SK-N-SH (cell line): Measurements from ENCODE around the gene HPS6. TPM values are rescaled to one million over a fixed set of nuclear protein-coding genes. Genes with fewer than 3 reads are reported as not detected.
A peak's percentile ranks its signal among the peaks of the same experiment; 100 is the strongest.

Source experiments
- CTCF ChIA-PET: fragments of 300-600, 350-600 bp; formaldehyde crosslinking; extraction: SDS; loops from one replicate; lab custom pipeline; 2021; lab: Yijun Ruan, JAX
- POLR2A ChIA-PET: fragments of 350-600 bp; sonication (Branson Sonifier 250); formaldehyde crosslinking; extraction: SDS; loops from one replicate; lab custom pipeline; 2020; ENCODE audit warnings: antibody characterized with exemption, inconsistent platforms; lab: Yijun Ruan, JAX
- DNase-seq: peaks from one replicate; pipeline ENCODE4 v3.0.0; 2012
- H2AFZ ChIP-seq: fragments of 200-600 bp; sonication (generic); 2 replicates; pipeline ENCODE4 v1.8.1; 2016; ENCODE audit warnings: antibody characterized with exemption, mild to moderate bottlenecking, low read depth
- H3F3A ChIP-seq: fragments of 200-600 bp; sonication (generic); replicated peaks from 2 replicates; pipeline ENCODE3; 2016; ENCODE audit warnings: antibody characterized with exemption, mild to moderate bottlenecking; ENCODE audit not compliant: insufficient read depth
- H3K27ac ChIP-seq, 2 experiments: fragments of 200-500 bp in 1 of 2; fragments of 200-600 bp in 1 of 2; sonication (Bioruptor generic) in 1 of 2; sonication (generic), shearing (Covaris generic) in 1 of 2; 2 replicates each; pipeline versions ENCODE4 v1.5.1 to v1.6.1; 2014 to 2016; ENCODE audit warnings: low read depth in 2 of 2, inconsistent platforms in 1 of 2, low read length in 1 of 2, mild to moderate bottlenecking in 1 of 2, mixed read lengths in 1 of 2
- H3K27me3 ChIP-seq: fragments of 200-600 bp; sonication (generic), shearing (Covaris generic); 2 replicates; pipeline ENCODE4 v1.6.1; 2016; ENCODE audit warnings: mixed run types; ENCODE audit not compliant: insufficient read depth
- H3K36me3 ChIP-seq, 2 experiments: fragments of 200-500 bp in 1 of 2; fragments of 200-600 bp in 1 of 2; sonication (Bioruptor generic) in 1 of 2; sonication (generic) in 1 of 2; replicated peaks in 1 of 2; 2 replicates each; pipeline versions ENCODE3 to v1.5.1; 2014 to 2016; ENCODE audit warnings: low read length in 1 of 2, mild to moderate bottlenecking in 1 of 2; ENCODE audit not compliant: insufficient read depth in 2 of 2, control insufficient read depth in 1 of 2
- H3K4me1 ChIP-seq, 2 experiments: fragments of 200-500 bp in 1 of 2; fragments of 200-600 bp in 1 of 2; sonication (Bioruptor generic) in 1 of 2; sonication (generic), shearing (Covaris generic) in 1 of 2; 2 replicates each; pipeline versions ENCODE4 v1.5.1 to v1.6.1; 2014 to 2016; ENCODE audit warnings: low read depth in 1 of 2, low read length in 1 of 2, mixed run types in 1 of 2; ENCODE audit not compliant: insufficient read depth in 2 of 2, control insufficient read depth in 1 of 2
- H3K4me2 ChIP-seq: fragments of 200-600 bp; sonication (generic), shearing (Covaris generic); 2 replicates; pipeline ENCODE4 v1.6.1; 2017; ENCODE audit warnings: mixed run types
- H3K4me3 ChIP-seq, 2 experiments: fragments of 200-500 bp in 1 of 2; fragments of 200-600 bp in 1 of 2; sonication (Bioruptor generic) in 1 of 2; sonication (generic), shearing (Covaris generic) in 1 of 2; 2 replicates each; pipeline versions ENCODE4 v1.5.1 to v1.8.1; 2014 to 2016; ENCODE audit warnings: low read depth in 2 of 2, inconsistent platforms in 1 of 2, low read length in 1 of 2, mild to moderate bottlenecking in 1 of 2, mixed read lengths in 1 of 2, moderate library complexity in 1 of 2
- H3K79me2 ChIP-seq: fragments of 200-600 bp; sonication (generic); 2 replicates; pipeline ENCODE4 v1.8.1; 2017; ENCODE audit warnings: mild to moderate bottlenecking; ENCODE audit not compliant: insufficient read depth
- H3K9ac ChIP-seq: fragments of 200-600 bp; sonication (generic); 2 replicates; pipeline ENCODE4 v1.6.1; 2017; ENCODE audit warnings: mixed run types
- H3K9me2 ChIP-seq: fragments of 200-600 bp; sonication (generic); 2 replicates; pipeline ENCODE4 v1.6.1; 2017; ENCODE audit warnings: mixed run types
- H3K9me3 ChIP-seq: fragments of 200-600 bp; sonication (generic); 2 replicates; pipeline ENCODE4 v1.6.1; 2017; ENCODE audit warnings: mixed run types, mild to moderate bottlenecking, moderate library complexity
- H4K20me1 ChIP-seq: fragments of 200-600 bp; sonication (generic); 2 replicates; pipeline ENCODE4 v1.6.1; 2017; ENCODE audit warnings: mild to moderate bottlenecking, mixed run types; ENCODE audit not compliant: insufficient read depth
- EP300 ChIP-seq, 2 experiments: IDR thresholded peaks; 2 replicates each; pipeline versions ENCODE4 v1.4.0 to v1.6.1; 2012; ENCODE audit warnings: borderline replicate concordance in 1 of 2, low read depth in 1 of 2, low read length in 1 of 2
- FOSL2 ChIP-seq: IDR thresholded peaks from 2 replicates; pipeline ENCODE4 v1.4.0; 2012; ENCODE audit warnings: low read depth, mild to moderate bottlenecking, moderate library complexity, borderline replicate concordance
- GATA2 ChIP-seq: sonication (generic); formaldehyde crosslinking; IDR thresholded peaks from 2 replicates; pipeline ENCODE4 v1.5.0; 2020; ENCODE audit warnings: mild to moderate bottlenecking, missing genetic modification reagents
- JUND ChIP-seq: IDR thresholded peaks from 2 replicates; pipeline ENCODE4 v1.4.0; 2012
- MEF2A ChIP-seq: IDR thresholded peaks from 2 replicates; pipeline ENCODE4 v1.4.0; 2012; ENCODE audit warnings: low read depth, borderline replicate concordance
- MXI1 ChIP-seq: IDR thresholded peaks from 2 replicates; pipeline ENCODE4 v1.6.1; 2012; ENCODE audit warnings: mild to moderate bottlenecking, low read depth, low read length, improper control_type of control experiment
- NFIC ChIP-seq: IDR thresholded peaks from 2 replicates; pipeline ENCODE4 v1.4.0; 2012; ENCODE audit warnings: borderline replicate concordance
- POLR2AphosphoS5 ChIP-seq: IDR thresholded peaks from 2 replicates; pipeline ENCODE4 v1.6.1; 2012; ENCODE audit warnings: low read depth, low read length
- RXRA ChIP-seq: IDR thresholded peaks from 2 replicates; pipeline ENCODE4 v1.4.0; 2012; ENCODE audit warnings: low read depth, mild to moderate bottlenecking, borderline replicate concordance
- SMC3 ChIP-seq: IDR thresholded peaks from 2 replicates; pipeline ENCODE4 v1.6.1; 2012; ENCODE audit warnings: low read depth, low read length, improper control_type of control experiment
- TEAD4 ChIP-seq: IDR thresholded peaks from 2 replicates; pipeline ENCODE4 v1.4.0; 2012; ENCODE audit warnings: mild to moderate bottlenecking, borderline replicate concordance; ENCODE audit not compliant: insufficient read depth
- polyA plus RNA-seq, 3 experiments: library from polyadenylated mRNA; depleted of rRNA; stranded (reverse); fragments of >200 nt; gene quantifications; 2 replicates each; pipeline ENCODE4 v1.2.3, GENCODE V29; 2012
- TF ChIP-seq, protein P1 (sequence below): fragments of 150-350 bp; IDR thresholded peaks from 2 replicates; pipeline ENCODE4 v1.6.1; 2017; ENCODE audit warnings: antibody characterized with exemption, low read length, low read depth, borderline replicate concordance
- TF ChIP-seq, protein P2 (sequence below): fragments of 200-600 bp; sonication (generic); IDR thresholded peaks from 2 replicates; pipeline ENCODE4 v1.6.1; 2017; ENCODE audit warnings: antibody characterized with exemption, mild to moderate bottlenecking, moderate library complexity
- TF ChIP-seq, protein P3 (sequence below): IDR thresholded peaks from 2 replicates; pipeline ENCODE4 v1.4.0; 2012; ENCODE audit warnings: low read depth
- TF ChIP-seq, protein P4 (sequence below): IDR thresholded peaks from 2 replicates; pipeline ENCODE4 v1.4.0; 2012; ENCODE audit warnings: low read depth, borderline replicate concordance
- TF ChIP-seq, protein P5 (sequence below): IDR thresholded peaks from 2 replicates; pipeline ENCODE4; 2012

The HPS6 gene
- polyA plus RNA-seq, 1 of the 3 experiments (the other 2 are of a cell fraction): 7.8 TPM

DNA sequence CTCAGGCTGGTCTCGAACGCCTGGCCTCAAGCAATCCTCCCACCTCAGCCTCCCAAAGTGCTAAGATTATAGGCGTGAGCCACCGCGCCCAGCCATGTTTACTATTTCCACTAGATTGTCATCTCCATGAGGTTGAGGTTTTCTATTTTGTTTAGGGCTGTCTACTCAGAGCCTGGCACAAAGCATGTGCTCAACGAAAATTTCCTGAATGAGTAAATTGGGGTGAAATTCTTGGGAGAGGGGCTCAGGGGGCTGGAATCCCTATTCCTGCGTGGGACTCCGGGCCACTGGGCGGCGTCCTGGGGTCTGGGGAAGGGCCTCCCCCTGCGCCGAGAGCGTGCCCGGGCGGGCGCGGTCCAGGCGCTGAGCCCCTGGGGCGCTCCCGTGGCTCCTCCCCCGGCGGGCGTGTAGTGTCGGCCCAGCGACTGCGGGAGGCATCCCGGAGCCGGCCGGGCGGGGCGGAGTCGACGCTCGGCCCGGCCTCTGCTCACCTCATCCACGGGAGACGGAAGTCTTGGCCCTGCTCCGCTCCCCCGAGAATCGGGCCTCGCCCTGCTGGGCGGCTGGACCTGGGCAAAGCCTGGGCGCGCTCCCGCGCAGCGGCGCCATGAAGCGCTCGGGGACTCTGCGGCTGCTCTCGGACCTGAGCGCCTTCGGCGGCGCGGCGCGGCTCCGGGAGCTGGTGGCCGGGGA, at the start of gene HPS6 (continued):
- TF ChIP-seq MXI1: peak; percentile 79
- TF ChIP-seq, protein P1, sequence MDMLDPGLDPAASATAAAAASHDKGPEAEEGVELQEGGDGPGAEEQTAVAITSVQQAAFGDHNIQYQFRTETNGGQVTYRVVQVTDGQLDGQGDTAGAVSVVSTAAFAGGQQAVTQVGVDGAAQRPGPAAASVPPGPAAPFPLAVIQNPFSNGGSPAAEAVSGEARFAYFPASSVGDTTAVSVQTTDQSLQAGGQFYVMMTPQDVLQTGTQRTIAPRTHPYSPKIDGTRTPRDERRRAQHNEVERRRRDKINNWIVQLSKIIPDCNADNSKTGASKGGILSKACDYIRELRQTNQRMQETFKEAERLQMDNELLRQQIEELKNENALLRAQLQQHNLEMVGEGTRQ: no peak
- TF ChIP-seq POLR2AphosphoS5: peak; percentile 82
- TF ChIP-seq NFIC: peak; percentile 14; the same call in 1 of the 2 replicates
- peak in 1 of 2 experiments; percentile 14; a peak in 1 of 4 replicates for TF ChIP-seq EP300 (IDR thresholded peaks at IDR 0.05; ENCODE audit: borderline replicate concordance in 1 of 2, low read depth in 1 of 2, low read length in 1 of 2)
- no peak for TF ChIP-seq GATA2 (CRISPR knock-in tag)
- no peak for TF ChIP-seq TEAD4
- TF ChIP-seq, protein P2, sequence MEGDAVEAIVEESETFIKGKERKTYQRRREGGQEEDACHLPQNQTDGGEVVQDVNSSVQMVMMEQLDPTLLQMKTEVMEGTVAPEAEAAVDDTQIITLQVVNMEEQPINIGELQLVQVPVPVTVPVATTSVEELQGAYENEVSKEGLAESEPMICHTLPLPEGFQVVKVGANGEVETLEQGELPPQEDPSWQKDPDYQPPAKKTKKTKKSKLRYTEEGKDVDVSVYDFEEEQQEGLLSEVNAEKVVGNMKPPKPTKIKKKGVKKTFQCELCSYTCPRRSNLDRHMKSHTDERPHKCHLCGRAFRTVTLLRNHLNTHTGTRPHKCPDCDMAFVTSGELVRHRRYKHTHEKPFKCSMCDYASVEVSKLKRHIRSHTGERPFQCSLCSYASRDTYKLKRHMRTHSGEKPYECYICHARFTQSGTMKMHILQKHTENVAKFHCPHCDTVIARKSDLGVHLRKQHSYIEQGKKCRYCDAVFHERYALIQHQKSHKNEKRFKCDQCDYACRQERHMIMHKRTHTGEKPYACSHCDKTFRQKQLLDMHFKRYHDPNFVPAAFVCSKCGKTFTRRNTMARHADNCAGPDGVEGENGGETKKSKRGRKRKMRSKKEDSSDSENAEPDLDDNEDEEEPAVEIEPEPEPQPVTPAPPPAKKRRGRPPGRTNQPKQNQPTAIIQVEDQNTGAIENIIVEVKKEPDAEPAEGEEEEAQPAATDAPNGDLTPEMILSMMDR: peak; percentile 40; the same call in 1 of the 2 replicates
- TF ChIP-seq, all 33 proteins: peak for 14

DNA sequence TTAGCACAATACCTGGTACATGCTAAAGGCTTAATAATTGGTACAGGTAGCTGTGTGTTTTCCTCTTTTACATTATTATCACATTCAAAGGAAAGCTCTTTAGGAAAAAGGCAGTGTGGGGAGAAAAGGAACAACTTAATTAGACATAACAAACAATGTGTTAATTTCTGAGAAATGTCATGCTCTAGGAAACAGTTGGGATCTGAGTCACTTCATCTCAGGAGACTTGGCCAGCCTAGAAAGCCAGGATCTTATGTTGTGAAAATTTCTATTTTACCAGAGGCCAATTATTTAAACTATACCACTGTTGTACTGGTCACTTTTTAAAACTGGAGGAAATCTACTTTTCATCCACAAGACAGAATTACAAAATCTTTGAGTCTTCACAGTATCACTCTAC, 48.7 kb upstream of the HPS6 start:
- H3K9me3 ChIP-seq: no peaks in the 10 kb centered on the region
- CTCF ChIA-PET: interaction anchor here (0.7 to 16.9 kb wide), 5 partner anchors 11 to 176 kb away, joined by 3 to 301 read pairs (median 3); partner anchors contain the start of gene KCNIP2
- no peaks in the 10 kb centered on the region for H3K27me3 ChIP-seq
- H3K4me3 ChIP-seq: no peak overlapping the region
- no peak overlapping the region for H3K4me2 ChIP-seq
- TF ChIP-seq FOSL2 (no peak), MEF2A (no peak), EP300 (IDR thresholded peaks at IDR 0.05; ENCODE audit: borderline replicate concordance in 1 of 2, low read depth in 1 of 2, low read length in 1 of 2) (no peak), JUND (no peak), RXRA (no peak), SMC3 (no peak)
- TF ChIP-seq, protein P3, sequence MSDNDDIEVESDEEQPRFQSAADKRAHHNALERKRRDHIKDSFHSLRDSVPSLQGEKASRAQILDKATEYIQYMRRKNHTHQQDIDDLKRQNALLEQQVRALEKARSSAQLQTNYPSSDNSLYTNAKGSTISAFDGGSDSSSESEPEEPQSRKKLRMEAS: no peak
- TF ChIP-seq, protein P4, sequence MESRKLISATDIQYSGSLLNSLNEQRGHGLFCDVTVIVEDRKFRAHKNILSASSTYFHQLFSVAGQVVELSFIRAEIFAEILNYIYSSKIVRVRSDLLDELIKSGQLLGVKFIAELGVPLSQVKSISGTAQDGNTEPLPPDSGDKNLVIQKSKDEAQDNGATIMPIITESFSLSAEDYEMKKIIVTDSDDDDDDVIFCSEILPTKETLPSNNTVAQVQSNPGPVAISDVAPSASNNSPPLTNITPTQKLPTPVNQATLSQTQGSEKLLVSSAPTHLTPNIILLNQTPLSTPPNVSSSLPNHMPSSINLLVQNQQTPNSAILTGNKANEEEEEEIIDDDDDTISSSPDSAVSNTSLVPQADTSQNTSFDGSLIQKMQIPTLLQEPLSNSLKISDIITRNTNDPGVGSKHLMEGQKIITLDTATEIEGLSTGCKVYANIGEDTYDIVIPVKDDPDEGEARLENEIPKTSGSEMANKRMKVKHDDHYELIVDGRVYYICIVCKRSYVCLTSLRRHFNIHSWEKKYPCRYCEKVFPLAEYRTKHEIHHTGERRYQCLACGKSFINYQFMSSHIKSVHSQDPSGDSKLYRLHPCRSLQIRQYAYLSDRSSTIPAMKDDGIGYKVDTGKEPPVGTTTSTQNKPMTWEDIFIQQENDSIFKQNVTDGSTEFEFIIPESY: no peak
- TF ChIP-seq, protein P5, sequence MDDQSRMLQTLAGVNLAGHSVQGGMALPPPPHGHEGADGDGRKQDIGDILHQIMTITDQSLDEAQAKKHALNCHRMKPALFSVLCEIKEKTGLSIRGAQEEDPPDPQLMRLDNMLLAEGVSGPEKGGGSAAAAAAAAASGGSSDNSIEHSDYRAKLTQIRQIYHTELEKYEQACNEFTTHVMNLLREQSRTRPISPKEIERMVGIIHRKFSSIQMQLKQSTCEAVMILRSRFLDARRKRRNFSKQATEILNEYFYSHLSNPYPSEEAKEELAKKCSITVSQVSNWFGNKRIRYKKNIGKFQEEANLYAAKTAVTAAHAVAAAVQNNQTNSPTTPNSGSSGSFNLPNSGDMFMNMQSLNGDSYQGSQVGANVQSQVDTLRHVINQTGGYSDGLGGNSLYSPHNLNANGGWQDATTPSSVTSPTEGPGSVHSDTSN: no peak
- H3K9me2 ChIP-seq: no peaks in the 10 kb centered on the region
- no peak for DNase-seq
- peaks cover 26 to 42% of the 10 kb centered on the region in 2 experiments for H3K36me3 ChIP-seq
- POLR2A ChIA-PET: no interaction called here
- no peaks in the 10 kb centered on the region for H4K20me1 ChIP-seq
- H2AFZ ChIP-seq: no peak overlapping the region
- no peaks in the 10 kb centered on the region for H3K79me2 ChIP-seq
- no peak overlapping the region for H3K27ac ChIP-seq
- H3F3A ChIP-seq: no peaks in the 10 kb centered on the region
- H3K9ac ChIP-seq: no peak overlapping the region
- no peaks in the 10 kb centered on the region for H3K4me1 ChIP-seq
